IMR-90 (cell line): Measurements from ENCODE around the gene CHRNA5. TPM values are rescaled to one million over a fixed set of nuclear protein-coding genes. Genes with fewer than 3 reads are reported as not detected.

Experiments used
- ATAC-seq: fragments of 200-7000 bp; cut with Tn5 transposase; 2 replicates; pipeline ENCODE4 v1.9.1; 2020; ENCODE audit warnings: low read depth, mild to moderate bottlenecking, moderate library complexity
- BruUV-seq: library from RNA; stranded (reverse); fragments of 400-500 nt; replicated peaks from 2 replicates; lab custom pipeline; 2021; lab: Mats Ljungman, UMichigan
- CTCF ChIA-PET: fragments of 300-600 bp; formaldehyde crosslinking; extraction: SDS; loops from one replicate; lab custom pipeline; 2021; ENCODE audit warnings: antibody characterized with exemption; lab: Yijun Ruan, JAX
- POLR2A ChIA-PET: fragments of 300-600 bp; sonication (Branson Sonifier 250); formaldehyde crosslinking; loops from one replicate; lab custom pipeline; 2022; ENCODE audit warnings: antibody characterized with exemption; ENCODE audit not compliant: unreplicated experiment; lab: Charles Lee
- DNase-seq: peaks from one replicate; pipeline ENCODE4 v3.0.0; 2013
- H2AFZ ChIP-seq: replicated peaks from 2 replicates; pipeline ENCODE3; 2013; ENCODE audit warnings: low read length, mild to moderate bottlenecking; ENCODE audit not compliant: poor library complexity
- H2AK5ac ChIP-seq: 2 replicates; pipeline ENCODE4 v1.6.1; 2013; ENCODE audit warnings: low read depth, low read length, inconsistent platforms
- H2AK9ac ChIP-seq: replicated peaks from 2 replicates; pipeline ENCODE3; 2013; ENCODE audit warnings: mild to moderate bottlenecking, low read depth, low read length, moderate library complexity; ENCODE audit not compliant: poor library complexity
- H2BK120ac ChIP-seq: 2 replicates; pipeline ENCODE4 v1.6.1; 2013; ENCODE audit warnings: low read depth, low read length, inconsistent platforms
- H2BK15ac ChIP-seq: 3 replicates; pipeline ENCODE4 v1.6.1; 2013; ENCODE audit warnings: low read depth, low read length, inconsistent platforms
- H2BK20ac ChIP-seq: 2 replicates; pipeline ENCODE4 v1.6.1; 2013; ENCODE audit warnings: low read depth, mild to moderate bottlenecking, inconsistent platforms, low read length, moderate library complexity
- H2BK5ac ChIP-seq: 2 replicates; pipeline ENCODE4 v1.6.1; 2013; ENCODE audit warnings: mild to moderate bottlenecking, low read depth, low read length, inconsistent platforms; ENCODE audit not compliant: poor library complexity, severe bottlenecking
- H3K14ac ChIP-seq: replicated peaks from 2 replicates; pipeline ENCODE4 v1.6.1; 2013; ENCODE audit warnings: low read depth, low read length, inconsistent platforms
- H3K18ac ChIP-seq: 2 replicates; pipeline ENCODE4 v1.6.1; 2013; ENCODE audit warnings: low read depth, low read length, control low read depth
- H3K23ac ChIP-seq: 2 replicates; pipeline ENCODE4 v1.6.1; 2013; ENCODE audit warnings: low read depth, low read length, inconsistent platforms
- H3K27ac ChIP-seq: 2 replicates; pipeline ENCODE4 v1.5.1; 2013; ENCODE audit warnings: mild to moderate bottlenecking, control low read depth, low read length; ENCODE audit not compliant: insufficient read depth
- H3K27me3 ChIP-seq: 2 replicates; pipeline ENCODE4 v1.6.1; 2013; ENCODE audit warnings: low read length; ENCODE audit not compliant: control insufficient read depth, insufficient read depth
- H3K36me3 ChIP-seq: 2 replicates; pipeline ENCODE4 v1.6.1; 2013; ENCODE audit warnings: low read length, mixed read lengths; ENCODE audit not compliant: control insufficient read depth, insufficient read depth
- H3K4ac ChIP-seq: 2 replicates; pipeline ENCODE4 v1.6.1; 2013; ENCODE audit warnings: low read depth, low read length, inconsistent platforms
- H3K4me1 ChIP-seq: 2 replicates; pipeline ENCODE4 v1.6.1; 2013; ENCODE audit warnings: low read length, mixed read lengths; ENCODE audit not compliant: control insufficient read depth, insufficient read depth
- H3K4me2 ChIP-seq: 2 replicates; pipeline ENCODE4 v1.6.1; 2013; ENCODE audit warnings: low read depth, mild to moderate bottlenecking, control low read depth, low read length, moderate library complexity
- H3K4me3 ChIP-seq: 2 replicates; pipeline ENCODE4 v1.5.1; 2013; ENCODE audit warnings: low read depth, mild to moderate bottlenecking, control low read depth, low read length, moderate library complexity; ENCODE audit not compliant: insufficient read depth
- H3K56ac ChIP-seq: 2 replicates; pipeline ENCODE4 v1.6.1; 2013; ENCODE audit warnings: low read length, inconsistent platforms; ENCODE audit not compliant: insufficient read depth; ENCODE audit errors: extremely low read depth
- H3K79me1 ChIP-seq, 2 experiments: 2 replicates each; pipeline ENCODE4 v1.6.1; 2013; ENCODE audit warnings: low read length in 2 of 2, inconsistent platforms in 1 of 2, low read depth in 1 of 2
- H3K9ac ChIP-seq: 2 replicates; pipeline ENCODE4 v1.6.1; 2013; ENCODE audit warnings: low read depth, low read length, control low read depth
- H3K9me1 ChIP-seq: 2 replicates; pipeline ENCODE4 v1.6.1; 2013; ENCODE audit warnings: low read length, inconsistent platforms; ENCODE audit not compliant: insufficient read depth
- H3K9me3 ChIP-seq: 2 replicates; pipeline ENCODE4 v1.6.1; 2013; ENCODE audit warnings: low read length; ENCODE audit not compliant: control insufficient read depth, insufficient read depth
- H4K20me1 ChIP-seq: 2 replicates; pipeline ENCODE4 v1.6.1; 2013; ENCODE audit warnings: low read length, inconsistent platforms; ENCODE audit not compliant: insufficient read depth
- H4K5ac ChIP-seq: 2 replicates; pipeline ENCODE4 v1.6.1; 2013; ENCODE audit warnings: mild to moderate bottlenecking, low read depth, low read length, control low read depth
- H4K8ac ChIP-seq, 2 experiments: 2 replicates each; pipeline ENCODE4 v1.6.1; 2013; ENCODE audit warnings: low read depth in 2 of 2, low read length in 2 of 2, control low read depth in 1 of 2, inconsistent platforms in 1 of 2
- H4K91ac ChIP-seq: 2 replicates; pipeline ENCODE4 v1.6.1; 2013; ENCODE audit warnings: low read depth, low read length, inconsistent platforms; ENCODE audit not compliant: insufficient read depth
- MAZ ChIP-seq: IDR thresholded peaks from 2 replicates; pipeline ENCODE4 v1.6.1; 2012; ENCODE audit warnings: low read depth, mild to moderate bottlenecking, low read length, improper control_type of control experiment, moderate library complexity, borderline replicate concordance
- NFE2L2 ChIP-seq: fragments of 150-350 bp; IDR thresholded peaks from 2 replicates; pipeline ENCODE4 v1.6.1; 2016; ENCODE audit warnings: low read depth, mild to moderate bottlenecking, low read length
- WGBS, 2 experiments: methylation state at CpG; one replicate each; pipeline versions ENCODE4 v1.1.5 to v1.1.7; 2013; ENCODE audit warnings: missing lambda C conversion rate in 2 of 2; ENCODE audit not compliant: insufficient read length in 1 of 2; ENCODE audit errors: extremely low coverage in 2 of 2; 5-methylcytosine and 5-hydroxymethylcytosine counted together
- dilution Hi-C: fragments of 300-500 bp; cut with HindIII; formaldehyde crosslinking; loops from one replicate; pipeline ENCODE4 v1.14.3; 2018; ENCODE audit warnings: low sequenced_read_pairs; ENCODE audit not compliant: unreplicated experiment
- in situ Hi-C: fragments of 300-500 bp; cut with MboI; formaldehyde crosslinking; loops from 3 replicates; pipeline ENCODE4 v1.14.3; 2019; ENCODE audit warnings: low sequenced_read_pairs, inconsistent platforms, mixed read lengths
- intact Hi-C: fragments of 100-400 bp; cut with micrococcal nuclease; formaldehyde crosslinking; loops from 2 replicates; pipeline ENCODE4 v1.10.0; 2022
- polyA plus RNA-seq, 3 experiments: library from polyadenylated mRNA; depleted of rRNA; stranded (reverse); fragments of >200 nt; gene quantifications; 2 replicates each; pipeline ENCODE4 v1.2.3, GENCODE V29; 2012; ENCODE audit warnings: low replicate concordance in 1 of 3
- total RNA-seq: library from RNA; depleted of rRNA; stranded (reverse); fragments of >200 nt; gene quantifications from 2 replicates; pipeline ENCODE4 v1.2.3, GENCODE V29; 2012

The CHRNA5 gene
- total and polyA plus RNA-seq, 2 of the 4 experiments (the other 2 are of a cell fraction) = 0.54 to 0.94 TPM

GRCh38 chr15:78567531-78567930 lies 2.2 kb downstream of the CHRNA5 start:
- CTCF ChIA-PET = no interaction called here

More at GRCh38 chr15:78567531-78567930, 2.2 kb downstream of the CHRNA5 start:
- no peak overlapping the region for H3K14ac ChIP-seq
- no TSS peak for BruUV-seq
- no peak overlapping the region for H4K91ac ChIP-seq
- no peak overlapping the region for H4K8ac ChIP-seq
- no peaks in the 10 kb centered on the region for H3K9me1 ChIP-seq
- no peak overlapping the region for H3K4me2 ChIP-seq
- intact Hi-C loops (no loop called here), in situ Hi-C loops (no loop called here), dilution Hi-C loops (no loop called here)
- no peak overlapping the region for H3K27ac ChIP-seq
- no peak overlapping the region for H3K4me3 ChIP-seq
- no peaks in the 10 kb centered on the region for H3K36me3 ChIP-seq
- H2BK20ac ChIP-seq = no peak overlapping the region
- POLR2A ChIA-PET = no interaction called here
- H3K27me3 ChIP-seq = peaks cover 12% of the 10 kb centered on the region
- no peak overlapping the region for H2BK5ac ChIP-seq
- no peak overlapping the region for H2AK5ac ChIP-seq
- no peaks in the 10 kb centered on the region for H3K9me3 ChIP-seq
- no peak overlapping the region for H2BK15ac ChIP-seq
- H2AK9ac ChIP-seq = no peak overlapping the region
- no peaks in the 10 kb centered on the region for H4K20me1 ChIP-seq
- H3K4ac ChIP-seq = no peak overlapping the region
- H3K9ac ChIP-seq = no peak overlapping the region
- no peak overlapping the region for H2BK120ac ChIP-seq
- no peak overlapping the region for H3K23ac ChIP-seq
- TF ChIP-seq MAZ = no peak
- no peak for TF ChIP-seq NFE2L2
- H2AFZ ChIP-seq = no peak overlapping the region
- H3K18ac ChIP-seq = no peak overlapping the region
- ATAC-seq = no peak
- H3K4me1 ChIP-seq = no peaks in the 10 kb centered on the region
- no CpG with 5 or more reads among the region's 4 CpGs for WGBS, 2 experiments
- no peaks in the 10 kb centered on the region for H3K79me1 ChIP-seq
- DNase-seq = no peak
- no peak overlapping the region for H3K56ac ChIP-seq
- H4K5ac ChIP-seq = no peak overlapping the region
